Bronchial epithelial cell (primary cell): ENCODE results near the gene TSPAN2. TPM values are rescaled to one million over a fixed set of nuclear protein-coding genes. Genes with fewer than 3 reads are reported as not detected.

Experiments
- DNase-seq: peaks from one replicate; pipeline ENCODE4 v3.0.0-alpha.2; 2010; ENCODE audit warnings: low read depth
- FAIRE-seq: peaks from 2 replicates; lab custom pipeline; 2011; peaks lifted over from hg19 to GRCh38; lab: Jason Lieb, UNC
- H3K27me3 ChIP-seq: 2 replicates; pipeline ENCODE4 v1.5.1; 2011; ENCODE audit warnings: low read length; ENCODE audit not compliant: control insufficient read depth, insufficient read depth
- H3K36me3 ChIP-seq: 2 replicates; pipeline ENCODE4 v1.5.1; 2011; ENCODE audit warnings: low read length; ENCODE audit not compliant: control insufficient read depth, insufficient read depth
- H3K4me3 ChIP-seq: 2 replicates; pipeline ENCODE4 v1.5.1; 2011; ENCODE audit warnings: mild to moderate bottlenecking, low read depth, low read length, control low read depth
- CTCF ChIP-seq: IDR thresholded peaks from 2 replicates; pipeline ENCODE4 v1.5.1; 2011; ENCODE audit warnings: mild to moderate bottlenecking, moderate library complexity, low read length, control low read depth, inconsistent platforms; ENCODE audit not compliant: insufficient read depth, severe bottlenecking
- total RNA-seq: library from RNA; depleted of rRNA; stranded (reverse); fragments of >200 nt; gene quantifications from 2 replicates; pipeline ENCODE4 v1.2.1, GENCODE V29; 2014

The TSPAN2 gene
- total RNA-seq, 1 donor from 2014 or later, result 0.26 TPM

- Histone ChIP-seq H3K4me3 (no peak overlapping the region), H3K27me3 (no peaks in the 10 kb centered on the region), H3K36me3 (no peaks in the 10 kb centered on the region)
- DNase-seq (no peak), FAIRE-seq (no peak)
- TF ChIP-seq CTCF, result no peak
Measured at GRCh38 chr1:115057661-115058254, 31.5 kb downstream of the TSPAN2 start.

- DNase-seq (peak; percentile 10), FAIRE-seq (no peak)
- H3K27me3 ChIP-seq, result no peaks in the 10 kb centered on the region
- no peak for TF ChIP-seq CTCF
- H3K36me3 ChIP-seq, result no peaks in the 10 kb centered on the region
- H3K4me3 ChIP-seq, result no peak overlapping the region
Measured at GRCh38 chr1:115056395-115056798, 32.9 kb downstream of the TSPAN2 start.

- Histone ChIP-seq H3K36me3 (no peaks in the 10 kb centered on the region), H3K4me3 (no peak overlapping the region), H3K27me3 (no peaks in the 10 kb centered on the region)
- TF ChIP-seq CTCF, result peak; percentile 72
- FAIRE-seq (no peak), DNase-seq (peak; percentile 73)
Measured at GRCh38 chr1:115052454-115053083, 36.7 kb downstream of the TSPAN2 start.

GRCh38 chr1:115051850-115052249 is 37.5 kb downstream of the TSPAN2 start:
- Histone ChIP-seq H3K27me3 (no peaks in the 10 kb centered on the region), H3K36me3 (no peaks in the 10 kb centered on the region), H3K4me3 (no peak overlapping the region)
- peak; percentile 91 for DNase-seq
- no peak for TF ChIP-seq CTCF
- peak; percentile 97 for FAIRE-seq

- DNase-seq (no peak), FAIRE-seq (no peak)
- Histone ChIP-seq H3K27me3 (no peaks in the 10 kb centered on the region), H3K36me3 (no peaks in the 10 kb centered on the region), H3K4me3 (no peak overlapping the region)
- TF ChIP-seq CTCF, result no peak
Measured at GRCh38 chr1:115046751-115047150, 42.6 kb downstream of the TSPAN2 start.
